HG03097 (cell line): ENCODE data around the gene CALM1.
"Not testable (repeated sequence)": the region's sequence is repeated elsewhere in the genome, so short reads cannot be mapped to it uniquely, and the experiment has no call there.

Source experiments
- ATAC-seq: cut with Tn5 transposase; IDR thresholded peaks from one replicate; pipeline ENCODE4 v1.9.1; 2021; ENCODE audit not compliant: unreplicated experiment, low FRiP score

Gene CALM1

DNA sequence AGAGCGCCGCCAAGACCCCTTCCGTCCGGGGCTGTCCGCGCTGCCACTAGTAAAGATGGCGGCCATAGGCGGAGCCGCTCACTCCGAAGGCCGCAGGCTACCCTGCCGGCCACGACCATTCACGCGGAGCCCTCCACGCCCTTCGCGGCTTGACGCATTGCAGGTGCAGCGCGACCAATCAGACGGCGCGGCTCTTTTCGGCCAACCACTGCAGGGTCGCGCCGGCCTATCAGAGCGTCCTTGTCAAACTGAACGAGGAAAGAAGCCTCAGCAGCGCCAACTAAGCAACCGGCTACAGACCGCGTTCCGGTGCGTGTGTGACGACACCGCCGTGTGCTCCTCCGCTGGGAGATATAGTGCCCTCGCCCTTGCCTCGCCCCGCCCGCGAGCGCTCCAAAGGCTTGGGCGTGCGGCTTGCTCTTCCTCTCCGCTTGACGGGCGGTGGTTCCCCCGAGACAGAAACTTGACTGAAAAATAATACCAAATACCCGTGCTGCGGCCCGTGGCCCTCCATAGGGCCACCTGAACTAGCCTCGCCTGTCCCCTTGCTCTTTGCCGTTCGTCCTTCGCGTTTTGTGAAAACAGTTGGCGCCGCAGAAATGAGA lies 13.6 kb upstream of the CALM1 start:
- ATAC-seq, result peak; percentile 93

GRCh38 chr14:90383731-90384542 lies 12.9 kb upstream of the CALM1 start:
- ATAC-seq, result peak; percentile 25

DNA sequence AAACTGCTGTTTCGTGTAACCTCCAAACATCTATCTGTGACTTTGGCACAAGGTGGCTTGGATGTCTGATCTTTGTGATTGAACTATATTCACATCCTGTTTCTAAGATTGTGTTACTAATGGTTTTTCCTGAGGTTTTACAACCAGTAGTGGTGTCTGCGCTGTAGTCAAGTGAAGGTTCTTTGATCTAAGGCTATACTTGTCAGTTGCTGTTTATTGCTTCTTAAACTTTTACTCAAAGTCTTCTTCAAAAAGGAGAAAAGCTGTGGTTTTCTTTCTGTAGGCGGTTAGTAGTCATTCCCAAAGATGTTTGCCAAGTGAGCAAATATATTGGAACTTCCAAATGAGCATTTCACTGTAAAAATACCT lies 12.3 kb upstream of the CALM1 start:
- no peak for ATAC-seq

DNA sequence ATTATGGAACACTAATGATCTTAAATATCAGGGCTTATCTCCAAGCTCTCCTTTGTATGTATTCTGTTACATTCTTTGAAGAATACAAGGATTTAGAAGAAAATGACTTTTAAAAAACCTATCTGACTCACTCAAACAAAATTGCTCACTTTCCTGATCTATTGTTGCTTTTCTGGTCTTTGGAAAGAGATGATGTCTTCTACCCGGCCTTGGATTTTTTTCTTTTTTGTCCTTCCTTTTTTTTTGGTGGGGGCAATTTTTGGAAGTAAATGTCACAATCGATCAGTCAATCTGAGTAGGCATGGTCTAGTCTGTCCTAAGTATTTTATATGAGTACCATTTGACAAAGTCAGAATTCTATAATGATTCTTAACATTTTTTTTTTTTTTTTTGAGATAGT lies 10.5 kb upstream of the CALM1 start:
- ATAC-seq, result no peak

GRCh38 chr14:90387206-90387760 lies 9.5 kb upstream of the CALM1 start:
- no peak for ATAC-seq

GRCh38 chr14:90388437-90388836 lies 8.4 kb upstream of the CALM1 start:
- ATAC-seq, result no peak

- ATAC-seq, result no peak
Observed at GRCh38 chr14:90388982-90389381, 7.8 kb upstream of the CALM1 start.

DNA sequence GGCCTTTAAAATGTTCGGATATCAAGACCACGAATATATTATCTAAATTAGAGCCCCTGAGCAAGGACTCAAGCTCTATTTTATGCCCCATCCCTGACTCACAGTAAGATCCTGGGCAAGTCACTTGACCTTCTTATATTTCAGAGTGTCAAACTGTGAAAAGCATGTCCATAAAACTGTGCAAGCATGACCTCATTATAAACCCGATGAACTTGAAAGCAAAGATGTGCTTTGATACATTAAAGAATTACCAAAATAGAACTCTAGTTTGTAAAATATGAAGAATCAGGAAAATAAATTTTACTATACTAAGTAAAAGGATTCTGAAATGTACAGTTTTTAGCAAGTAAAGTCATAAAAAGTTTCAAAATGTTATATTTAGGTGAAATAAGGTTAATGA lies 2.9 kb upstream of the CALM1 start:
- no peak for ATAC-seq

- not testable (repeated sequence) for ATAC-seq
Observed at GRCh38 chr14:90394782-90395181, 2.0 kb upstream of the CALM1 start.

GRCh38 chr14:90397425-90398314 lies 841 bp downstream of the CALM1 start:
- ATAC-seq, result peak; percentile 23

DNA sequence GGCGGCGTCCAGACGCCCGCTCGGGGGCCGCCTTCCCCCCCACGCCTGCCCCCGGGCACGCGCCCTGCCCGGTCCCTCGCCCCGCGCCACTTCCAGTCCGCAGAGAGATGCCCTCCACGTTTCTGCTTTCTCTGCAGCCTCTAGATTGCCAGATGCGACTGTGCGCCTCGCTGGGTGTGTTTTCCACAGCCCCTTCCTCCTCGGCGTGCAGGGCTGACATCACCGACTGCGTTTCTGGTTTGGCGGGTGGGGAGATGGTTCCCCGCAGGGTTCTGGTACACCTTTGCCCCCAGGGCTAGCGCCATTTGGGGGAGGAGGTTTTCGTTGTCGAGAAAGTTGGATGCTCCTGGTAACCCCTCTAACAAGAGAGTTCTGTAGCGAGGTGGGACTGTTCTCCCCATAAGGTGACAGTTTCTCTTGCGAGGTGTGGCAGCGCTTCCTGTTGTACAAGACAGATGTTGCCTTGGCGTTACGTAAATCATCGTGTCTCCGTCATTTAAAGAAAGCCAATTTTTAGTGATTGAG lies 1.5 kb downstream of the CALM1 start:
- peak; percentile 16 for ATAC-seq

- no peak for ATAC-seq
Observed at GRCh38 chr14:90398841-90399540, 2.2 kb downstream of the CALM1 start.

- peak; percentile 41 for ATAC-seq
Observed at GRCh38 chr14:90399541-90400444, 3.0 kb downstream of the CALM1 start.

DNA sequence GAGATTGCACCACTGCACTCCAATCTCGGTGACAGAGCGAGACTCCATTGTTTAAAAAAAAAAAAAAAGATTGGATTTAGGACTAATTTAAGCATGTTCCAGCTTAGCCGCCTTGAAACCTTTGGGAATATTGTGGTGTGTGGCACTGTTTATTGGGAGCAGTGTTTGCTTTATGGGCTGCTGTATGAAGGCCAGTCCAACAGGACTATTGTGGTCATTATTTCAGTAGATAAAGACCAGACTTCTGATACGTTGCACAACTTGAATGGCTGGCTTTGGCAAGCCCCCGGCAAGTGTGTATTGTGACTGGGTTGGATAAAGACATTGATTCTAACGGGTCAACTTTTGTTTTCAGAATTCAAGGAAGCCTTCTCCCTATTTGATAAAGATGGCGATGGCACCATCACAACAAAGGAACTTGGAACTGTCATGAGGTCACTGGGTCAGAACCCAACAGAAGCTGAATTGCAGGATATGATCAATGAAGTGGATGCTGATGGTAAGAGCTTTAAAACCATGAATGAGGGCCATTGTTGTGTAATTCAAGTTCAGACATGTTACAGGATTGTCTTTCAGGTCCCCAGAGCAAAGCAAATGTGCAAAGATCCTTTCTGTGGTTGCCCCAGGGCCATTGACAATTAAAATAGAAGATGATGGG lies 4.2 kb downstream of the CALM1 start:
- ATAC-seq, result no peak

DNA sequence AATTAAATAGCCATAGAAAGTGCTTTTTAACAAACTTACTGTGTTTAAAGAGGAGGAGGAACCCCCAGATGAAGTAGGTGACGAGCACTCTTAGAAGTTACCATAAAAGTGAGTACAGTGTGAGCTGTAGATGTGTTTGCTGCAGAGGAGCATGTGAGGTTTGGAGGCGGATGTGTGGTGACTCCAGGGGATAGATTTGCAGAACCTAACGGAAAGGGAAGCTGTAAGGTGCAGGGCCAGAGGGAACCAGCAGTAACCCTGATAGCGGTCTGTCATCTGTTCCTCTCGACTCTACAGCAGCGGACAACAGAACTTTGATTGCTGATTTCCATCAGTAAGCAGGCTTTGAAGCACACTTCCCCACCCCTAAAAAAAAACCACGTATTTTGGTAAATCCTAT lies 5.2 kb downstream of the CALM1 start:
- ATAC-seq, result no peak

GRCh38 chr14:90403065-90403464 lies 6.2 kb downstream of the CALM1 start:
- no peak for ATAC-seq

- no peak for ATAC-seq
Observed at GRCh38 chr14:90405101-90405500, 8.3 kb downstream of the CALM1 start.

- no peak for ATAC-seq
Observed at GRCh38 chr14:90405755-90406154, 8.9 kb downstream of the CALM1 start.

DNA sequence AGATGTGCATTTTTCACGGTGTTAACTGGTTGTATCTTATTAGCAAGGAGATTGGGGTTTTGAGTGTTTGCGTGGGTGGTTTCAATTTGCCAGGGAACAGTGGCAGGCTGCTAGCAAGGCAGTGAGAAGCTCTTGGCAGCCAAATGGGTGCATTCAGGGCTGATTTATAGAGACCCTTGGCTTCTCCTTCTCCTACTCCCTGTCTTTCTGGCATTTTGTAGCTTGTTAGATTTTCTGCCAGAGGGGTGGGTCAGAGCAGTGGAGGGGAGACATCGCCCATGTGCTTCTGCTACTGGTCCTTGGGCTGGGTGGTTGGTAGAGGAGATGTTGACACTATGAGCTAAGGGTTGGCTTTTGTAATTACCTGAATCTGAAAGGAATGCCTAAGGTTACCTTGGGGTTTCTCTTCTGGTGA lies 9.6 kb downstream of the CALM1 start:
- ATAC-seq, result no peak
